HPDE6-E6E7 (cell line): ENCODE results near the gene ATXN1.
A peak's percentile ranks its signal among the peaks of the same experiment; 100 is the strongest.

ENCODE experiments used
- DNase-seq: peaks from one replicate; pipeline ENCODE4 v3.0.0; 2011; ENCODE audit warnings: missing footprints; ENCODE audit errors: extremely low spot score

The ATXN1 gene

DNA sequence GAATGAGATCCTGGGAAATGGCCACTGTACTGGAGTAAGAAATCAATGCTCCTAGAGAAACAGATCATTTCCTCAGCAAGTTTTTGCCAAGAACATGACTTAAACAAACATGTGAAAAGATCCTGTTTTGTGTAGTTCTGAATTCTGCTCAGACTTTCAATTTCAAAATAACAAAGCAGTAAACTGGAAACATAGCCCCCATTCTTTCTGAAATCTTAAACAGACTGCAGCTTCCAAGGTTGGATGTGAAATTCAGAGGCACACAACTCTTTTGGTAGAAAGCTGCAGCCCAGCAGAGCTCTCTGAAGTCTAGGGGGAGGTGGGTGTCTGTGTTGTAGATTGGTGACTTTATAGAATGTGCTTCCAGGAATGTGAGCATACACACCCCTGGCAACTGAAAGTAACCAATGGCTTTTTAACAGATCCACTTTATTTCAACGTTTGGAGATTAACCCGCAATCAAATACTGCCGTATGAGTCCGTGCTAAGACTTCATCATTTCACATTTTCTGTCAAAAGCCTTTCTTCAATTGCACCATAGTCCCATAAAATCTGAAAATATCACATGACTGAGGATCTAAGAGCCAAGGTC is 86.4 kb downstream of the ATXN1 start:
- DNase-seq = no peak

DNA sequence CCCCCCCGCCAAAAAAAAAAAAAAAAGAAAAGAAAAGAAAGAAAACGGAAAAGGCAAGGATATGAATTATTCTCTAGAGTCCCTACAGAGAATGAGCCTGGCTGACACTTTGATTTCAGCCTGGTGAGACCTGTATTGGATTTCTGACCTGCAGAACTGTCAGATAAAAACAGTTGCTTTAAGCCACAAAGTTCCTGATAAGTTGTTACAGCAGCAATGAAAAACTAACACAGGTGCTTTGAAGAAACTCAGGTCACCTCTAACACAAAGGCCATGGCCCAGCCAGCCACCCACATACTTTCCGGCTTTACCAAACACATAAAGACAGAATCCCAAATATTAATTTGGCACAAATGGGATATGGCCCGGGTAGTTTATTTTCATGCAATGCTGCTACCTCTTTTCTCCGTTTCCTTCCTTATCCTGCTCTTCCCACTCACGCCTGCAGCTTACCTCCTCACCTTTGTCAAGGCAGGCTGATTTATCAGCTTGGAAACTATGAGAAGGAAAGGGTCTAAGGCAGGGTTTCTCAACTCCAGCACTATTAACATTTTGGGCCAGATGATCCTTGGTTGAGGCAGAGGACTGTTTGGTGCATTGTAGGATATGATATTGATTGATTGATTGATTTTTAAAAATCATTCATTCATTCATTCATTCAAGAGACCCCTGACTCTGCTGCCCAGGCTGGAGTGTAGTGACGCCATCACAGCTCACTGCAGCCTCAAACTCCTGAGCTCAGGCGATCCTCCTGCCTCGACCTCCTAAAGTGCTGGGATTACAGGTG is 88.1 kb downstream of the ATXN1 start:
- no peak for DNase-seq

DNA sequence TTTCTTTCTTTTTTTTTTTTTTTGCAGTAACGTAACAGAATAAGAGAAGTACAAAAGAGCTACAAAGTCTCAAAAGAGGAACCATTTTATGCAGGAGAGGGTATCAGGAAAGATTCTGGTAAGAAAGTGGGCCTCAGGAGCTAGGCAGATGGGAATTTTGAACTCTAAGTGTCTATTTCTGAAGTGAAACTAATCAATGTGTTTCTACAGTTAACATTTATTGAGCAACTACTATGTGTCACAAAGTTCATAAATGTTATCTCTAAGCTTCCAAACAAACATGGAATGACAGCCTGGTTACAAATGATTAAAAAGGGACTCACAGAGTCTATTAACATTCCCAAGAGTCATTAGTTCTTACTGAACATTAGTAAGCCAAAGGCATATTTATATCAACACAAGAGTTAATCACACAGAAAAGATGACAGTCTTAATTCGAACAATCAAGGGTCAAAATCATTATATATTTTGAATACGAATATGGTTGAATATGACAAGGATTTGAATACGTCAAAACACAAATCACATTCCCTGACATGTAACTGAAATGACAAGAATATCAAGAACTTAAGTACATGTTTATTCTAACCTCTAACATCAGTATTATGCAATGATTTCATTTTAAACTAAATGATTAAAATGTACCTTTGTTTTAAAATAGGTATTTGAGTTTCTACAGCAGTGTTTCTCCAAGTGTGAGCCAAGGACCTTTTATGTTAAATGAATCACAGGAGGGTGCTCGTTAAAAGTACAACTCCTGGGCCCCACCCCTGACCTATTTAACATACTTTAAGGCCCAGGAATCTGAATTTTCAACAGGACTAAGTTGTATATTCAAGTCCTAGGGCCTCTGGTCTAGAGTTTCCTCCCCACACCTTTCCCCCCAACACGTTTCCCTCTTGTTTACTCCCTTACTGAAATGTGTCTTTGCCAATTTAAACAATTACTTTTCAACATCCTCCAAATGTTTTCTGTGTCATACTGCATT is 89.7 kb downstream of the ATXN1 start:
- no peak for DNase-seq

DNA sequence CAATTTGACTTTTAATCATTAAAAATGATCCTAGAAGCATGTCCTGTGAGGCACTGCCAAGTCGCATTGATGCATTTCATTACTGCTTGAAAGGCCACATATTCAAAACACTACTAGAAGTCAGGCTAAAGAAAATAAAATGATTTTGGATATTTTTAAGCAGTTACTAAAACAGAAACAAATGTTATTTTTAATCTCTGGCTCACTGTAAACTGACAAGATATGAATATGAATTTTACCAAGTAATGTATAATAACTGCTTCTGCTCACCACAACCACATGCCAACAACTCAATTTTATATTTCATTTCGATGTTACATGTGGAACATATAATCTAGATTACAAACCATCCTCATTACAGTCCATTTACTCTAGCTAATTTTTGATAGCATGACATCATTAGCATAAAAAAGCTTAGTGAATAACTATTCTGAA is 90.6 kb downstream of the ATXN1 start:
- no peak for DNase-seq

DNA sequence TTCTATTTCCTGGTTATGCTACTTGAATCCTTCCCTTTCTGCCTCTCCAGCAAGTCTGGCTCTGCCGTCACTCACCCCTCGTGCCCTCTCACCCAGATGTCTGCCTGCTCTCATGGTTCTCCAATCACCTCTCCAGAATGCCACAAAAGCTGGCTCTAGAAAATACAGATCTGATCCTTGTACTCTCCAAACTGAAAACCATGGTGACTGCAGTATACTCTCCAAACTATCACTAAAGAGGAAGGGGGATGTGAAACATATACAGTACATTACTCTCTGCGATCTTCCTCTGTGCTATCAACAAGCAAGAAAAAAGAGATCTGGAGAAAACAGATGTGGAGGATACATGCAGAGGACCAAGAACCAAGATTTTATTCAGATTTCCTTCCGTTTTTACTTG is 91.1 kb downstream of the ATXN1 start:
- no peak for DNase-seq

DNA sequence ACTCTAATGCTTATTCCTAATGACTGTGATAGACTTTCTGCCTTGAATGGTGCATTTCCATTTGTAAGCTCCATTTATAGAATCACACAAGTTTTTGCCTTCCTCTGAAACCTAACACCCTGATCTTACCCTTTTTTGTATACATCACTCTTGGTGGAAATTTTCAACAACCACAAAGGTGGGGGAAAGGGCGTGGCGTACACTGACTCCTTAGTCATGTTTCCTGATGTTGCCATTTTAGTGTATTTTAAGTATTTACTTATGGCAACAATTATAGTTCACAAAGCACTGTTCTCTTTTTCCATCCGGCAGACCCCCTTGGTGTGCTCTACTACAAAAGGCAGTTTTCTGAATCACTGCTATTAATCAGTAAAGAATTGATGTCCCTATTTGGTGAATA is 92.0 kb downstream of the ATXN1 start:
- DNase-seq = peak; percentile 15

DNA sequence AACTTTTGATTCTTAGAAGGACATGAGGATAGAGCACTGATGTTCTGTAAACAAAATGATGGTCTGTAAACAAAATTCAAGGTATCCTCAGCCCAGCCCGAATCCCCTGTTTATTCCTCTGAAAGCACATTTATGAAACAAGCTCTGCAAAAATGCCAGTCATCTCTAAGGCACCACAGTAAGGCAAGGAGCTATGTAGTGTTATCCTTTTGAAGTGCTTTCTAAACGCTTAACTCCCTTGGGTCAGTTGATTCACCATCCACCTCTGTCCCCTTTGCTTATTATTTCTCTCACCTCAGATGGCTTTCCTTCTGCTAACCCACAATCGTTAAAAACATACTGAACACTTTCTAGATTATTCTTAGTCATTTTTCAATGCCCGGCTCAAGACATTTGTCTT is 93.8 kb downstream of the ATXN1 start:
- no peak for DNase-seq

DNA sequence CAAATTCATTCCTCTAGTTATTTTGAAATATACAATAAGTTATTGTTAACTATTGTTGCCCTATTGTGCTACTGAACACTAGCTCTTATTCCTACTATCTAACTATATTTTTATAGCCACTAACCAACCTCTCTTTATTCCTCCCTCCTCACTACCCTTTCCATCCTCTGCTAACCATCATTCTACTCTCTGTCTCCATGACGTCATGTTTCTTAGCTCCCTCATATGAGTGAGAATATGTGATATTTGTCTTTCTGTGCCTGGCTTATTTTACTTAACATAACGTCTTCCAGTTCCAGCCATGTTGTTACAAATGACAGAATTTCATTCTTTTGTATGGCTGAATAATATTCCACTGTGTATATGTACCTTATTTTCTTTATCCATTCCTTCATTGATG is 95.3 kb downstream of the ATXN1 start:
- no peak for DNase-seq

DNA sequence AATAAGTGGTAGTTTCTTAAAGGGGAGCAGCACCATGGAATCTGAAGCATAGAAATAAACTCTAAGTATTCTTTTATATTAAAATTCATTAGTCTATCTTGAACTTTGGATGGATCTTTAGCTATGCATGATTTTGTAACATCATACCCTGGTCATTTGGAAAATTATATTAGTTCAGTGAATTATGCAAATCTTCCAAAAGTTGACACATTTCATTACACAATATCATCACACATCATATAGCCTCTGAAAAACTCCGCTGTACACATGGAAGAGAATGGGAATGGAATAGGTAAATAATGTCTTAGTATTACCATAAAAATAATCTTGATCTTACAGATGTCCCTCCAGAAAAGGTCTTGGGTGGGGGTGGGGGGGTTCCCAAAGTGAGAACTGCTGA is 96.1 kb downstream of the ATXN1 start:
- no peak for DNase-seq

DNA sequence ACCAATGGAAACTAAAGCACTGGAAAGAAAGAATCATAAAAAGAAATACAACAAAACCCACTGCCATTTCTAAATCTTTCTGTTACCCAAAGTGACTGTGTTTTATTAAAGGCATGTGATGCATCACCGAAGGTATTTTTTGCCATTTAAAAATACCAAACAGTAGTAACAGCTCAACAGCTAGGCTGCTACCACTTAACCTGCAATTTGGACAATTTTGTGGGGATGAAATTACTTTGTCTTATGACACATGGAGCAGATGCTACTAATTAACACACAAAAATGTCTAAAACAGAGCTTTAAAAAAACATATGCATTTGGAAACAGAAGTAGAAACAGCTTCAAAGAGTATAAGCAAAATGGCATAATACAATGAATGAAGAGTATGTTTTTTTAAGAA is 97.4 kb downstream of the ATXN1 start:
- no peak for DNase-seq

DNA sequence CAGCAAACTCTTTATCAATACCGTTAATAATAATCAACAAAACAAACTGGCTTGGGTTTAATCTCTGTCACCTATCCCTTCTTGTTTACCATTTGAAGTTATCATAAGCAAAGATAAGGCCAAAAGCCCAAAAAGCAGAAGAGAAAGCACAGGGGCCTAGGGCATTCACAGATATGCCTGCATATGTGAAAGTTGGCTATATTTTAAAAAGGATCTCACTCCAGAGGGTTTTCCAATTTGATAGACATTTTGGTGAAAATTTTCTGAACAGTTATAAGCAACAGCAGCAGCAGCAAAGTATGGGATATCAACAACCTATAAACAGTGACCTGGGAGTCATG is 101.1 kb downstream of the ATXN1 start:
- no peak for DNase-seq

DNA sequence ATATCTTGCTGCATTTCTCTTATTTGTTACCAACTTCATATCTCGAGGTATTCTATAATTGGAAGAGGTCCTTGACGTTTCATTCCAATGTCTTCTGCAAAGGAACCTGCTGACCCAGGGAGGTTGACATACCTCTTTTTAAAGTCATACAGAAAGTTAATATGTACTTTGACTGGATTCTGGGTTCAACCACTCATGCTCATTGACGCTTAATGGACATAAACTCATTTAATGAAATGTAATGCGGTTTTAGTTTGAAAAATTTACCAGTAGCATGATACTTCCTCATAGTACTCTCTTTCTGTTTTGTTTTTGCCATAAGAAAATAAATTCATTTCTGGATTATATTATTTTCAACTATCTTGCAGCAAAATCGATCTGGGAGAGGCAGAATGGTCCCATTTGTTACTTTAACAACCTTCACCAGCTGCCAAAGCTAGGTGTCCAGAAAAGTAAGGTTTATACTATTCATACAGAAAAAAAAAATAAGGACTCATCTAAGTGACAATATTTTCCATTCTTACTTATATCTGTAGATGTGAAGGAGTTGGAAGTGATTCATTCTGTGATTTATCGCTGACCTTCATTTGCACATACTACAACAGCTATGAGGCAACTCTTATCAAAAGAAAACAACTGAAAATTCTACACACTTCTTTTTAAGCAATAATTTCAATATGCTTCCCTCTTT is 101.6 kb downstream of the ATXN1 start:
- DNase-seq = no peak

DNA sequence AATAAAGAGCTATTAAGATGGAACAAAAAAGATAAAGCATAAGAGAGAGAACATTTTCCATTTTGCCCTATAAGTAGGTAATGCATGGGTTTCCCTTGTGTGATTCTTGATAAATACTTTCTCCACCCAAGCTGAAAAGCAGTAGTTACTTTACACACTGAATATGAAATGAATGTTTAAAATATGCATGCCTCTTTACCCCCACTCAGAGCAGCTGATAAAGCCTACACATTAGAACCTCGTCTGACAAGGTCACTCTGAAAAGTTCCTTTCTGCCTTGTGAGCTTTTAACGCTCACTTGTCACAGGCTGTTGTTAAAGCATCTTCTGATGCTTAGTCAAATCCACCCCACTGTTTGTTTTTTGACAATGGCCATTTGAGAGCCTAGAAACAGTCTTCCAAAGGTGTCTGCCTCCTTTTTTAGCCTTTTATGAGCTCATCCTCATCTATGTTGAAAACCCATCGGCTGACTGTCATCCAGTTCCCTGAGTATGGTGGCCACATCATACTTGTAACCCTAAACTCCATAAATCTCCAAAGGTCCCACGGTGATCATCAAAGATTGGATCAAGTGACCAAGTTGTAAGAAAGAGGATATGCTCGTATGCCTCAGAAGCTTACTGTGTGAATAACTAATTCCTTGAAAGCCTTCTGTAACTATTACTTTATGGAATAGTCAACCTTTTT is 102.8 kb downstream of the ATXN1 start:
- DNase-seq = no peak

DNA sequence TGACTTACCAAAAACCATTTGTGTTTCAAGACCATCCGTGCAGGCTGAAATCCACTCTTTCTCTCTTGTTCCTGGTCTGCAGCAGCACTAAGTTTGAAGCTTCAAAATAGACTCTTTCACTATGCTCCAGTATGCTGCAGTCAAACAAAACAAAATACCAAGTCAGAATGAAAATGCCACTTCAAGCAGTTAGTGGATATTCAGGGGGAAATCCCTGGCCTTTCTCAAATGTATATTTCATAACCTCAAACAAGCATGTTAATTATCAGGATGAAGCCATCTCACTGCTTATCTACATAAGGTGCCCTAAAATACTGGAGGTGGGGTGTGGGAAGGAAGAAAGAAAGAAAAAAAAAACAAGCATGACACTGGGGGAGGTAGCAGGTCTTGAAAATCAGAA is 103.5 kb downstream of the ATXN1 start:
- no peak for DNase-seq

DNA sequence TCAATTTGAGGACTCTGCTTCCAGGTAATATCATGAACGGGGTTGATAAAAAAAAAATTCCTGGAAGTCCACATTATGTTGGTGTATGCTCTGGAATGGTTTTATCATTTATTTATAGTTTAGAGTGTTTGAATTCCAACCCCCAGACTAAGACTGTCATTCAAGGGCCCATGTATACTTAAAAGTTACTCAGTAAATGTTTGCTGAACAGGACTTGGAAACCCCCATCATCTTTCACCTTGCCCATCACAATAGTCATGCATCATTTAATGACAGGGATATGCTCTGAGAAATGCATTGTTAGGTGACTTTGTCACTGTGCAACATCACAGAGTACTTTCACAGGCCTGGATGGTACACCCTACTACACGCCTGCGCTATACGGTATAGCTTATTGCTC is 104.8 kb downstream of the ATXN1 start:
- DNase-seq = no peak

DNA sequence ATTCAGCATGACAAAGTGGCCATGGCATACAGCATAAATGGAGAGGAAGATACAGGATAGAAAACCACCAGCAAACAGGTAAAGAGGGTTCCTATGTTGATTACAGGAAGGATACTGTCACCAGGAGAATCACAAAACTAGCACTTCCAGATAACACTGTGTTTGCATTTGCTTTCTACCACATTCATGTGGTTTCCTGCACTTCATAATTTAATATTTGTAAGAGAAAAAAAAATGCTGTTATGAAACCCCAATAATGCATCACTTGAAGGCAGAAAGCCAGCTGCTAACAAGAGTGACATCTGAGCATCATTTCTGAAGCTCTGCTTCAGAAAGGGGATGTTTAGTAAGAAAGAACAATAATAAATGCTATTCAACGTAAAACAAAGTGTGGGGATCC is 106.6 kb downstream of the ATXN1 start:
- no peak for DNase-seq

DNA sequence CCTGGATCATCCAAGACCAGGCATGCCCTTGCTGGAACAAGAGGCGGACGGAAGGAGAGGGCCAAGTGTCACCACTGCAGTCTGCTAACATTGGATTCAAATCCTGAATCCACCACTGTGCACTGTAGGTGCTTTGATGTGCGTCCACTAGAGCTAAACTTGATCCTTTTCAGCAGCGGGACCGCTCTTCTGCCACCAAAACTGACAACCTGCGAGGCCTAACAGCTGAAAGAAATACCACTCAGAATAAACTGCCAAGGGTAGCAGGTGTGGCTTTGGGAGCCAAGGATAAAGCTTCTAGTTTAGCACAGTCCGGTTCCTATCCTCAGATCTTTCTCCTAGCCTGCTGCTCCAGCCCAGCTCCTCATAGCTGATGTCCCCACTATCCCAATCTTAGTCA is 108.0 kb downstream of the ATXN1 start:
- DNase-seq = no peak

DNA sequence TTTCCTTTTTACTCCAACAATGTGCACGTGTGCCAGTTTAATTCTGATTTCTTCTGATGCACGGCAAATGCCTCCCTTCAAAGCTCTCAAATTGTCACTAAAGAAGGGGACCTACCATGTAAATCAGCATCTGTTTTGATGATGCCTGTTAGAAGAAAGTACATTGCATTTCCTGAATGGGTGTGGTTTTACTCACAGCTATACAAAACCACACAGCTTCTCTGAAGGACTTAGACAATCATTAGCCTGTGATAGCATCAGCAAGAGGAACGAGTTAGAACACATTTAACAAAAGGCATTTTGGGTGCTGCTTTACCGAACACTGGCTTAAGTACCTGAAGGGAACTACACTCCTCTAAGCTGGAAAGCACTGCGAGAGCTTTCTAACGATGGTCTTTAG is 109.4 kb downstream of the ATXN1 start:
- DNase-seq = peak; percentile 28

DNA sequence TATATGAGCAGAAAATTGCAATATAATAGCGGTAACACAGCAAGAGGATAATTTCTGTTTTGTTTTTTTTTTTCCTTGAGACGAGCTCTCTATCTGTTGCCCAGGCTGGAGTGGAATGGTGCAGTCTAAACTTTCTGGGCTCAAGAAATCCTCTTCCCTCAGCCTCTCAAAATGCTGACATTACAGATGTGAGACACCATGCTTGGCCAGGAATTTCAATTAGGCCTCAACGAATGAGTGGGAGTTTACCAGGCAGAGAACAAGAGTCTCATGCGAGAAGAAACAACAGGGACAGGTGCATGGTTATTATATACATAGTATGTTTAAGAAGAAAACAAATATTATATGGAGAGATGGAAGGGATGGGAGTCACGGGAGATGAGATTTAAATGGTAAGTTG is 111.4 kb downstream of the ATXN1 start:
- DNase-seq = no peak

DNA sequence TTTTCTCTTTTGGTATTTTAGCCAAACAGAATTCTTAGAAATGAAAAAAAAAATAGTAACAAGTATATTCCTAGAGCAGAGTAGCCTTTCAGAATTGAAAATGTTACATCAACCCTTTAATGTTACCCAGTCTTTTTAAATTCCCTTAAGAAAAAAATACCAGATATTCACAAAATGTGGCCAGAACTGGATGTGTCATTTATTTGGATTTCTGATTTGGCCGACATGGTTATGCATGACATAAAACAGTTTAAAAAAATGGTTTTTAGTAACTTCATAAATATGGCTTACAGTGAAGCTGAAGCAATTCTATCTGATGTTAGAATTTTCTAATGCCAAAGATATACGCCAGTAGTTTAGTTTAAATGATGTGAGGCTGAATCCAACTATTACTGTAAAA is 112.0 kb downstream of the ATXN1 start:
- no peak for DNase-seq

DNA sequence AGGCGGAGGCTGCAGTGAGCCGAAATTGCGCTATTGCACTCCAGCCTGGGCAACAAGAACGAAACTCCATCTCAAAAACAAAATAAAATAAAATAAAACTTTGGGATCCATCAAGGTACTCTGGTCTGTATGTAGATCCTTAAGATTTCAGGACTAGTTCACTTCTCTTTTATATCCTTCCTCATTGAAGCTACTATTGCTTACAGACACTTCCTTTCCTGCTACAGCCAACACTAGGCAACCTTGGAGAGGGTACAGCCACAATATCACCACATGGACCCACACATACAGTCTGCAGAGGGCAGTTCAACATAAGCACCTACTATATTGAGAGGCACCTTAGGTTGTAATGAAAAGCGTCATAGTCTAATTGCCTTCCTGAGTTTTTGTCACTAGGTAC is 113.3 kb downstream of the ATXN1 start:
- DNase-seq = no peak
